Bronchial epithelial cell (primary cell): ENCODE data around the gene XAF1. TPM values are rescaled to one million over a fixed set of nuclear protein-coding genes. Genes with fewer than 3 reads are reported as not detected.
"Not testable (repeated sequence)": the region's sequence is repeated elsewhere in the genome, so short reads cannot be mapped to it uniquely, and the experiment has no call there.

ENCODE experiments used
- DNase-seq: peaks from one replicate; pipeline ENCODE4 v3.0.0-alpha.2; 2010; ENCODE audit warnings: low read depth
- FAIRE-seq: peaks from 2 replicates; lab custom pipeline; 2011; peaks lifted over from hg19 to GRCh38; lab: Jason Lieb, UNC
- H3K27me3 ChIP-seq: 2 replicates; pipeline ENCODE4 v1.5.1; 2011; ENCODE audit warnings: low read length; ENCODE audit not compliant: control insufficient read depth, insufficient read depth
- H3K36me3 ChIP-seq: 2 replicates; pipeline ENCODE4 v1.5.1; 2011; ENCODE audit warnings: low read length; ENCODE audit not compliant: control insufficient read depth, insufficient read depth
- H3K4me3 ChIP-seq: 2 replicates; pipeline ENCODE4 v1.5.1; 2011; ENCODE audit warnings: mild to moderate bottlenecking, low read depth, low read length, control low read depth
- CTCF ChIP-seq: IDR thresholded peaks from 2 replicates; pipeline ENCODE4 v1.5.1; 2011; ENCODE audit warnings: mild to moderate bottlenecking, moderate library complexity, low read length, control low read depth, inconsistent platforms; ENCODE audit not compliant: insufficient read depth, severe bottlenecking
- total RNA-seq: library from RNA; depleted of rRNA; stranded (reverse); fragments of >200 nt; gene quantifications from 2 replicates; pipeline ENCODE4 v1.2.1, GENCODE V29; 2014

The XAF1 gene
- total RNA-seq, 1 donor from 2014 or later = 0.53 TPM

GRCh38 chr17:6797718-6798351 is 42.0 kb downstream of the XAF1 start:
- FAIRE-seq (no peak), DNase-seq (peak; percentile 77)
- peaks cover 2% of the 10 kb centered on the region for H3K27me3 ChIP-seq
- H3K4me3 ChIP-seq = no peak overlapping the region
- no peaks in the 10 kb centered on the region for H3K36me3 ChIP-seq
- TF ChIP-seq CTCF = no peak

GRCh38 chr17:6799738-6800137 is 43.9 kb downstream of the XAF1 start:
- TF ChIP-seq CTCF = no peak
- Histone ChIP-seq H3K4me3 (no peak overlapping the region), H3K27me3 (peaks cover 2% of the 10 kb centered on the region), H3K36me3 (no peaks in the 10 kb centered on the region)
- DNase-seq (no peak), FAIRE-seq (no peak)

GRCh38 chr17:6800422-6801027 is 44.7 kb downstream of the XAF1 start:
- Histone ChIP-seq H3K4me3 (no peak overlapping the region), H3K36me3 (no peaks in the 10 kb centered on the region), H3K27me3 (peaks cover 2% of the 10 kb centered on the region)
- no peak for TF ChIP-seq CTCF
- FAIRE-seq (no peak), DNase-seq (no peak)

GRCh38 chr17:6811510-6811909 is 55.7 kb downstream of the XAF1 start:
- no peak overlapping the region for H3K4me3 ChIP-seq
- no peak for FAIRE-seq
- no peak for TF ChIP-seq CTCF
- H3K27me3 ChIP-seq = no peaks in the 10 kb centered on the region
- DNase-seq = no peak
- no peaks in the 10 kb centered on the region for H3K36me3 ChIP-seq

- Histone ChIP-seq H3K36me3 (no peaks in the 10 kb centered on the region), H3K27me3 (no peaks in the 10 kb centered on the region), H3K4me3 (no peak overlapping the region)
- DNase-seq (no peak), FAIRE-seq (no peak)
- no peak for TF ChIP-seq CTCF
Observed at GRCh38 chr17:6812295-6812694, 56.4 kb downstream of the XAF1 start.

- no peak for TF ChIP-seq CTCF
- no peaks in the 10 kb centered on the region for H3K36me3 ChIP-seq
- no peak overlapping the region for H3K4me3 ChIP-seq
- no peaks in the 10 kb centered on the region for H3K27me3 ChIP-seq
- peak; percentile 96 for FAIRE-seq
- DNase-seq = no peak
Observed at GRCh38 chr17:6815775-6816174, 59.9 kb downstream of the XAF1 start.

GRCh38 chr17:6816368-6816767 is 60.5 kb downstream of the XAF1 start:
- not testable (repeated sequence) for H3K4me3 ChIP-seq, H3K36me3 ChIP-seq, FAIRE-seq, DNase-seq, H3K27me3 ChIP-seq
